ENCODE measurements around the gene SIGLEC1.
A peak's percentile ranks its signal among the peaks of the same experiment; 100 is the strongest.

The SIGLEC1 gene

GRCh38 chr20:3690413-3690812 is 22.0 kb downstream of the SIGLEC1 start:
- Histone ChIP-seq H3K4me1 (ENCODE audit: control insufficient read depth, insufficient read depth, low read length) (peaks cover 4% of the 10 kb centered on the region), H3K36me3 (ENCODE audit: control insufficient read depth, insufficient read depth, low read length) (no peaks in the 10 kb centered on the region; the same call in 1 of the 2 replicates), H3K9me3 (ENCODE audit: control insufficient read depth, insufficient read depth, low read length) (no peaks in the 10 kb centered on the region), H3K4me3 (ENCODE audit: low read length) (no peak overlapping the region), H3K27ac (ENCODE audit: low read length) (no peak overlapping the region), H3K27me3 (ENCODE audit: control insufficient read depth, insufficient read depth, low read length) (no peaks in the 10 kb centered on the region)
- DNase-seq (ENCODE audit: low read depth, low spot score): no peak
- no CpG with 5 or more reads among the region's 3 CpGs for WGBS (ENCODE audit: insufficient coverage, insufficient read length)

- Histone ChIP-seq H3K27ac (ENCODE audit: low read length) (no peak overlapping the region), H3K9me3 (ENCODE audit: control insufficient read depth, insufficient read depth, low read length) (no peaks in the 10 kb centered on the region), H3K4me1 (ENCODE audit: control insufficient read depth, insufficient read depth, low read length) (peaks cover 7% of the 10 kb centered on the region), H3K36me3 (ENCODE audit: control insufficient read depth, insufficient read depth, low read length) (no peaks in the 10 kb centered on the region; the same call in 1 of the 2 replicates), H3K27me3 (ENCODE audit: control insufficient read depth, insufficient read depth, low read length) (no peaks in the 10 kb centered on the region), H3K4me3 (ENCODE audit: low read length) (no peak overlapping the region)
- WGBS (ENCODE audit: insufficient coverage, insufficient read length): no CpG with 5 or more reads among the region's 11 CpGs
- no peak for DNase-seq (ENCODE audit: low read depth, low spot score)
These were observed 22.4 kb downstream of the SIGLEC1 start for GRCh38 chr20:3689978-3690377.

- peaks cover 9% of the 10 kb centered on the region for H3K4me1 ChIP-seq (ENCODE audit: control insufficient read depth, insufficient read depth, low read length)
- no peaks in the 10 kb centered on the region; the same call in 1 of the 2 replicates for H3K36me3 ChIP-seq (ENCODE audit: control insufficient read depth, insufficient read depth, low read length)
- H3K4me3 ChIP-seq (ENCODE audit: low read length): no peak overlapping the region
- no peak for DNase-seq (ENCODE audit: low read depth, low spot score)
- WGBS (ENCODE audit: insufficient coverage, insufficient read length): no CpG with 5 or more reads among the region's 2 CpGs
- H3K9me3 ChIP-seq (ENCODE audit: control insufficient read depth, insufficient read depth, low read length): no peaks in the 10 kb centered on the region
- H3K27me3 ChIP-seq (ENCODE audit: control insufficient read depth, insufficient read depth, low read length): no peaks in the 10 kb centered on the region
- no peak overlapping the region for H3K27ac ChIP-seq (ENCODE audit: low read length)
These were observed 24.7 kb downstream of the SIGLEC1 start for GRCh38 chr20:3687655-3688054.

- peaks cover 9% of the 10 kb centered on the region for H3K4me1 ChIP-seq (ENCODE audit: control insufficient read depth, insufficient read depth, low read length)
- H3K9me3 ChIP-seq (ENCODE audit: control insufficient read depth, insufficient read depth, low read length): no peaks in the 10 kb centered on the region
- no peaks in the 10 kb centered on the region; the same call in 1 of the 2 replicates for H3K36me3 ChIP-seq (ENCODE audit: control insufficient read depth, insufficient read depth, low read length)
- no peak for DNase-seq (ENCODE audit: low read depth, low spot score)
- no CpG with 5 or more reads among the region's 9 CpGs for WGBS (ENCODE audit: insufficient coverage, insufficient read length)
- no peak overlapping the region for H3K27ac ChIP-seq (ENCODE audit: low read length)
- H3K27me3 ChIP-seq (ENCODE audit: control insufficient read depth, insufficient read depth, low read length): no peaks in the 10 kb centered on the region
- no peak overlapping the region for H3K4me3 ChIP-seq (ENCODE audit: low read length)
These were observed 25.5 kb downstream of the SIGLEC1 start for GRCh38 chr20:3686867-3687321.

GRCh38 chr20:3686421-3686820 is 26.0 kb downstream of the SIGLEC1 start:
- Histone ChIP-seq H3K36me3 (ENCODE audit: control insufficient read depth, insufficient read depth, low read length) (no peaks in the 10 kb centered on the region; the same call in 1 of the 2 replicates), H3K27me3 (ENCODE audit: control insufficient read depth, insufficient read depth, low read length) (no peaks in the 10 kb centered on the region), H3K4me3 (ENCODE audit: low read length) (no peak overlapping the region), H3K9me3 (ENCODE audit: control insufficient read depth, insufficient read depth, low read length) (no peaks in the 10 kb centered on the region), H3K4me1 (ENCODE audit: control insufficient read depth, insufficient read depth, low read length) (peaks cover 9% of the 10 kb centered on the region), H3K27ac (ENCODE audit: low read length) (no peak overlapping the region)
- no CpG with 5 or more reads among the region's 7 CpGs for WGBS (ENCODE audit: insufficient coverage, insufficient read length)
- DNase-seq (ENCODE audit: low read depth, low spot score): no peak

- no CpG with 5 or more reads among the region's 7 CpGs for WGBS (ENCODE audit: insufficient coverage, insufficient read length)
- H3K27me3 ChIP-seq (ENCODE audit: control insufficient read depth, insufficient read depth, low read length): no peaks in the 10 kb centered on the region
- no peak for DNase-seq (ENCODE audit: low read depth, low spot score)
- peaks cover 14% of the 10 kb centered on the region for H3K4me1 ChIP-seq (ENCODE audit: control insufficient read depth, insufficient read depth, low read length)
- H3K36me3 ChIP-seq (ENCODE audit: control insufficient read depth, insufficient read depth, low read length): no peaks in the 10 kb centered on the region
- H3K4me3 ChIP-seq (ENCODE audit: low read length): no peak overlapping the region
- no peaks in the 10 kb centered on the region for H3K9me3 ChIP-seq (ENCODE audit: control insufficient read depth, insufficient read depth, low read length)
- no peak overlapping the region for H3K27ac ChIP-seq (ENCODE audit: low read length)
These were observed 27.1 kb downstream of the SIGLEC1 start for GRCh38 chr20:3685341-3685740.

GRCh38 chr20:3681931-3682781 is 30.2 kb downstream of the SIGLEC1 start, which contains the start of gene ADAM33:
Gene ADAM33 (minus strand): TSS chr20:3682010. CDS start chr20:3682004, 6 bp downstream.
- Histone ChIP-seq H3K4me1 (ENCODE audit: control insufficient read depth, insufficient read depth, low read length) (peaks cover 15% of the 10 kb centered on the region), H3K27me3 (ENCODE audit: control insufficient read depth, insufficient read depth, low read length) (no peaks in the 10 kb centered on the region), H3K4me3 (ENCODE audit: low read length) (peak within 1 kb of the TSS; percentile 46; the same call in 1 of the 2 replicates), H3K27ac (ENCODE audit: low read length) (no peak within 1 kb of the TSS), H3K9me3 (ENCODE audit: control insufficient read depth, insufficient read depth, low read length) (no peaks in the 10 kb centered on the region), H3K36me3 (ENCODE audit: control insufficient read depth, insufficient read depth, low read length) (no peaks in the 10 kb centered on the region)
- no peak for DNase-seq (ENCODE audit: low read depth, low spot score)
- WGBS (ENCODE audit: insufficient coverage, insufficient read length): no CpG with 5 or more reads among the region's 65 CpGs

GRCh38 chr20:3681352-3681930 is 31.0 kb downstream of the SIGLEC1 start:
- Histone ChIP-seq H3K4me1 (ENCODE audit: control insufficient read depth, insufficient read depth, low read length) (peaks cover 12% of the 10 kb centered on the region), H3K9me3 (ENCODE audit: control insufficient read depth, insufficient read depth, low read length) (no peaks in the 10 kb centered on the region), H3K27ac (ENCODE audit: low read length) (no peak overlapping the region), H3K27me3 (ENCODE audit: control insufficient read depth, insufficient read depth, low read length) (no peaks in the 10 kb centered on the region), H3K4me3 (ENCODE audit: low read length) (peak overlapping the region; percentile 46; the same call in 1 of the 2 replicates), H3K36me3 (ENCODE audit: control insufficient read depth, insufficient read depth, low read length) (no peaks in the 10 kb centered on the region)
- no peak for DNase-seq (ENCODE audit: low read depth, low spot score)
- WGBS (ENCODE audit: insufficient coverage, insufficient read length): no CpG with 5 or more reads among the region's 32 CpGs

GRCh38 chr20:3680701-3681351 is 31.6 kb downstream of the SIGLEC1 start:
- H3K36me3 ChIP-seq (ENCODE audit: control insufficient read depth, insufficient read depth, low read length): no peaks in the 10 kb centered on the region
- no peaks in the 10 kb centered on the region for H3K9me3 ChIP-seq (ENCODE audit: control insufficient read depth, insufficient read depth, low read length)
- WGBS (ENCODE audit: insufficient coverage, insufficient read length): no CpG with 5 or more reads among the region's 15 CpGs
- H3K4me1 ChIP-seq (ENCODE audit: control insufficient read depth, insufficient read depth, low read length): peaks cover 11% of the 10 kb centered on the region
- peak overlapping the region; percentile 46; the same call in 1 of the 2 replicates for H3K4me3 ChIP-seq (ENCODE audit: low read length)
- no peaks in the 10 kb centered on the region for H3K27me3 ChIP-seq (ENCODE audit: control insufficient read depth, insufficient read depth, low read length)
- DNase-seq (ENCODE audit: low read depth, low spot score): no peak
- H3K27ac ChIP-seq (ENCODE audit: low read length): no peak overlapping the region

All from iPS DF 6.9 (cell line).